Measurements from ENCODE around the gene APOD.

- no peak for TF ChIP-seq EP300 (IDR thresholded peaks at IDR 0.05)
- no peak for TF ChIP-seq POLR2A (IDR thresholded peaks at IDR 0.05)
- TF ChIP-seq CTCF (IDR thresholded peaks at IDR 0.05) = no peak
- no peak for TF ChIP-seq POLR2AphosphoS5 (IDR thresholded peaks at IDR 0.05)
Observed at GRCh38 chr3:195570344-195570743, 13.4 kb downstream of the APOD start.
